GM12873 (cell line): ENCODE data around the gene NT5C3B.

Experiments
- CTCF ChIP-seq: IDR thresholded peaks from 2 replicates; pipeline ENCODE4 v1.5.1; 2012; ENCODE audit warnings: low read depth, mild to moderate bottlenecking, moderate library complexity, low read length, control low read depth; ENCODE audit not compliant: insufficient read depth; ENCODE audit errors: missing control alignments

The NT5C3B gene

GRCh38 chr17:41810659-41811548 lies 25.1 kb downstream of the NT5C3B start:
- no peak for TF ChIP-seq CTCF

GRCh38 chr17:41806685-41807445 lies 29.2 kb downstream of the NT5C3B start:
- TF ChIP-seq CTCF, result no peak

- TF ChIP-seq CTCF, result no peak
These were observed 32.7 kb downstream of the NT5C3B start for GRCh38 chr17:41803049-41804020.

- TF ChIP-seq CTCF, result peak; percentile 95
These were observed 34.4 kb downstream of the NT5C3B start for GRCh38 chr17:41801374-41802271.

- TF ChIP-seq CTCF, result no peak
These were observed 35.2 kb downstream of the NT5C3B start for GRCh38 chr17:41800601-41801373.

- TF ChIP-seq CTCF, result no peak
These were observed 36.7 kb downstream of the NT5C3B start for GRCh38 chr17:41799366-41799765.
